HCT116 (cell line): ENCODE data around the gene KCND3. TPM values are rescaled to one million over a fixed set of nuclear protein-coding genes. Genes with fewer than 3 reads are reported as not detected.

ENCODE experiments used
- ATAC-seq: fragments of 200-7000 bp; cut with Tn5 transposase; 2 replicates; pipeline ENCODE4 v1.9.1; 2020; ENCODE audit warnings: mild to moderate bottlenecking, moderate library complexity
- BruUV-seq: library from RNA; stranded (reverse); fragments of 400-500 nt; replicated peaks from 2 replicates; lab custom pipeline; 2021; lab: Mats Ljungman, UMichigan
- CTCF ChIA-PET: fragments of 300-600 bp; sonication (Branson Sonifier 250); formaldehyde crosslinking; loops from one replicate; lab custom pipeline; 2021; ENCODE audit warnings: antibody characterized with exemption; lab: Charles Lee
- POLR2A ChIA-PET: fragments of 300-600, 350-600 bp; sonication (Branson Sonifier 250); formaldehyde crosslinking; loops from one replicate; lab custom pipeline; 2021; ENCODE audit warnings: antibody characterized with exemption; lab: Charles Lee
- RAD21 ChIA-PET, 2 experiments: fragments of 300-600 bp; sonication (Branson Sonifier 250); formaldehyde crosslinking; loops; one replicate each; lab custom pipeline; 2023; ENCODE audit warnings: low total read pairs in 2 of 2; ENCODE audit not compliant: uncharacterized antibody in 2 of 2, unreplicated experiment in 2 of 2, low non-redundant PET in 1 of 2; lab: Charles Lee
- DNase-seq: peaks from one replicate; pipeline ENCODE4 v3.0.0-alpha.2; 2010; ENCODE audit warnings: low read depth, low spot score
- H2AFZ ChIP-seq: fragments of 200-600 bp; shearing (Covaris generic), sonication (generic); 2 replicates; pipeline ENCODE4 v1.6.1; 2017; ENCODE audit warnings: low read depth, mixed run types, mixed read lengths, antibody characterized with exemption, low read length; ENCODE audit not compliant: poor library complexity, severe bottlenecking
- H3K27ac ChIP-seq: 2 replicates; pipeline ENCODE4 v1.5.1; 2012; ENCODE audit warnings: low read depth, low read length
- H3K27me3 ChIP-seq: fragments of 200-600 bp; sonication (generic); 2 replicates; pipeline ENCODE4 v1.6.1; 2016; ENCODE audit warnings: mixed run types, low read length, mixed read lengths; ENCODE audit not compliant: insufficient read depth
- H3K36me3 ChIP-seq, 2 experiments: fragments of 200-500 bp in 1 of 2; fragments of 200-600 bp in 1 of 2; sonication (Bioruptor generic) in 1 of 2; sonication (generic) in 1 of 2; 2 replicates each; pipeline versions ENCODE4 v1.5.1 to v1.6.1; 2014 to 2016; ENCODE audit warnings: low read length in 2 of 2, inconsistent platforms in 1 of 2, mixed read lengths in 1 of 2, mixed run types in 1 of 2; ENCODE audit not compliant: insufficient read depth in 2 of 2, control insufficient read depth in 1 of 2
- H3K4me1 ChIP-seq, 2 experiments: fragments of 200-600 bp in 1 of 2; sonication (generic) in 1 of 2; 2 replicates each; pipeline versions ENCODE4 v1.5.1 to v1.6.1; 2012 to 2017; ENCODE audit warnings: low read length in 2 of 2, inconsistent platforms in 1 of 2, mild to moderate bottlenecking in 1 of 2, mixed read lengths in 1 of 2, mixed run types in 1 of 2, moderate library complexity in 1 of 2; ENCODE audit not compliant: insufficient read depth in 2 of 2, control insufficient read depth in 1 of 2
- H3K4me2 ChIP-seq: fragments of 200-600 bp; sonication (generic); 2 replicates; pipeline ENCODE4 v1.6.1; 2017; ENCODE audit warnings: mixed run types, low read length, mixed read lengths
- H3K4me3 ChIP-seq, 2 experiments: fragments of 200-600 bp in 1 of 2; sonication (generic) in 1 of 2; replicated peaks in 1 of 2; 2 replicates each; pipeline ENCODE4 v1.5.1; 2011 to 2016; ENCODE audit warnings: low read length in 2 of 2, control low read depth in 1 of 2, low read depth in 1 of 2, mild to moderate bottlenecking in 1 of 2, mixed read lengths in 1 of 2, mixed run types in 1 of 2
- H3K79me2 ChIP-seq: fragments of 200-600 bp; sonication (generic); 2 replicates; pipeline ENCODE4 v1.6.1; 2017; ENCODE audit warnings: mild to moderate bottlenecking, mixed run types, low read length, moderate library complexity, mixed read lengths; ENCODE audit not compliant: insufficient read depth
- H3K9ac ChIP-seq: fragments of 200-600 bp; sonication (generic); 2 replicates; pipeline ENCODE4 v1.6.1; 2016; ENCODE audit warnings: low read length, mixed read lengths
- H3K9me2 ChIP-seq: fragments of 200-600 bp; sonication (generic), shearing (Covaris generic); 2 replicates; pipeline ENCODE4 v1.6.1; 2017; ENCODE audit warnings: mixed run types, mild to moderate bottlenecking, moderate library complexity; ENCODE audit not compliant: insufficient read depth
- H3K9me3 ChIP-seq, 2 experiments: fragments of 200-500 bp in 1 of 2; fragments of 200-600 bp in 1 of 2; sonication (Bioruptor generic) in 1 of 2; sonication (generic) in 1 of 2; 2 replicates each; pipeline ENCODE4 v1.6.1; 2014 to 2017; ENCODE audit warnings: low read length in 2 of 2, mixed read lengths in 2 of 2, inconsistent platforms in 1 of 2, low read depth in 1 of 2, mild to moderate bottlenecking in 1 of 2, mixed run types in 1 of 2, moderate library complexity in 1 of 2; ENCODE audit not compliant: control insufficient read depth in 1 of 2, insufficient read depth in 1 of 2
- H4K20me1 ChIP-seq: fragments of 200-600 bp; sonication (generic), shearing (Covaris generic); 2 replicates; pipeline ENCODE4 v1.6.1; 2017; ENCODE audit warnings: mixed run types, mild to moderate bottlenecking, moderate library complexity; ENCODE audit not compliant: insufficient read depth
- ATF3 ChIP-seq: IDR thresholded peaks from 2 replicates; pipeline ENCODE4 v1.6.1; 2012
- CEBPB ChIP-seq: IDR thresholded peaks from 2 replicates; pipeline ENCODE4 v1.6.1; 2012; ENCODE audit warnings: low read depth
- POLR2A ChIP-seq: IDR thresholded peaks from 2 replicates; pipeline ENCODE4 v1.7.0; 2011; ENCODE audit warnings: borderline replicate concordance; ENCODE audit not compliant: insufficient read depth, insufficient read length; ENCODE audit errors: extremely low read depth
- POLR2AphosphoS5 ChIP-seq: IDR thresholded peaks from 2 replicates; pipeline ENCODE4 v1.6.1; 2011; ENCODE audit warnings: mild to moderate bottlenecking, low read depth, low read length, moderate library complexity
- ZBTB33 ChIP-seq: IDR thresholded peaks from 2 replicates; pipeline ENCODE4 v1.6.1; 2011; ENCODE audit warnings: mild to moderate bottlenecking, low read length, moderate library complexity; ENCODE audit not compliant: insufficient replicate concordance; ENCODE audit errors: extremely low read depth
- ZFX ChIP-seq: fragments of 450-650 bp; IDR thresholded peaks from 2 replicates; pipeline ENCODE4 v1.6.1; 2017
- intact Hi-C: fragments of 100-400 bp; cut with micrococcal nuclease; formaldehyde crosslinking; loops from 2 replicates; pipeline ENCODE4 v1.10.0; 2022
- total RNA-seq: library from RNA; stranded (reverse); gene quantifications from one replicate; pipeline ENCODE4 v1.2.1, GENCODE V29; 2021; ENCODE audit not compliant: unreplicated experiment

The KCND3 gene
- total RNA-seq, 1 experiment from 2014 or later, result 0.44 TPM

GRCh38 chr1:111920221-111921024 lies 69.0 kb downstream of the KCND3 start:
- no peaks in the 10 kb centered on the region; a peak in 1 of 4 replicates for H3K4me1 ChIP-seq
- H3K9me2 ChIP-seq, result no peaks in the 10 kb centered on the region
- RAD21 ChIA-PET, result no interaction called here
- POLR2A ChIA-PET, result no interaction called here
- DNase-seq, result no peak
- H3K36me3 ChIP-seq, result no peaks in the 10 kb centered on the region
- no TSS peak for BruUV-seq
- no peak overlapping the region for H3K4me2 ChIP-seq
- H3K79me2 ChIP-seq, result no peaks in the 10 kb centered on the region
- ATAC-seq, result no peak
- no peak overlapping the region for H3K9ac ChIP-seq
- intact Hi-C loops, result no loop called here
- H3K9me3 ChIP-seq, result no peaks in the 10 kb centered on the region
- no peak overlapping the region for H3K4me3 ChIP-seq
- no peaks in the 10 kb centered on the region for H4K20me1 ChIP-seq
- no peak overlapping the region for H3K27ac ChIP-seq
- TF ChIP-seq CEBPB (no peak), ATF3 (no peak), POLR2AphosphoS5 (no peak), ZBTB33 (no peak), POLR2A (no peak), ZFX (no peak)
- TF ChIP-seq, all 23 proteins: peak for 0
- Histone ChIP-seq H3K27me3 (peaks cover 36% of the 10 kb centered on the region), H2AFZ (no peak overlapping the region)
- CTCF ChIA-PET, result no interaction called here
